HUDEP-2 (cell line): ENCODE results near the gene NDUFAF5.

Source experiments
- DNase-seq, 76 experiments: peaks; one replicate each; lab custom pipeline; 2025; ENCODE audit not compliant: unreplicated experiment in 76 of 76; lab: John Stamatoyannopoulos, UW

The NDUFAF5 gene

GRCh38 chr20:13819885-13820645 is 35.2 kb downstream of the NDUFAF5 start:
- DNase-seq = peak in 21 of 76 experiments; percentile 1 to 52 (median 12)

- DNase-seq = no peak
Observed at GRCh38 chr20:13821876-13822275, 37.0 kb downstream of the NDUFAF5 start.

GRCh38 chr20:13822459-13822858 is 37.6 kb downstream of the NDUFAF5 start:
- no peak for DNase-seq

GRCh38 chr20:13824459-13824858 is 39.6 kb downstream of the NDUFAF5 start:
- DNase-seq = no peak

GRCh38 chr20:13825465-13825864 is 40.6 kb downstream of the NDUFAF5 start:
- no peak for DNase-seq

- DNase-seq = no peak
Observed at GRCh38 chr20:13831476-13831875, 46.6 kb downstream of the NDUFAF5 start.

- no peak for DNase-seq
Observed at GRCh38 chr20:13838664-13839063, 53.8 kb downstream of the NDUFAF5 start.

- no peak for DNase-seq
Observed at GRCh38 chr20:13839421-13840092, 54.7 kb downstream of the NDUFAF5 start.

GRCh38 chr20:13840093-13840465 is 55.3 kb downstream of the NDUFAF5 start:
- no peak for DNase-seq

- DNase-seq = no peak
Observed at GRCh38 chr20:13841206-13841605, 56.4 kb downstream of the NDUFAF5 start.

- no peak for DNase-seq
Observed at GRCh38 chr20:13844296-13844695, 59.5 kb downstream of the NDUFAF5 start.

- no peak for DNase-seq
Observed at GRCh38 chr20:13851279-13851678, 66.5 kb downstream of the NDUFAF5 start.

- DNase-seq = no peak
Observed at GRCh38 chr20:13852306-13852705, 67.5 kb downstream of the NDUFAF5 start.

- no peak for DNase-seq
Observed at GRCh38 chr20:13855613-13856012, 70.8 kb downstream of the NDUFAF5 start.

GRCh38 chr20:13856354-13856753 is 71.5 kb downstream of the NDUFAF5 start:
- DNase-seq = no peak

- DNase-seq = no peak
Observed at GRCh38 chr20:13857304-13857703, 72.5 kb downstream of the NDUFAF5 start.

- no peak for DNase-seq
Observed at GRCh38 chr20:13857961-13858360, 73.1 kb downstream of the NDUFAF5 start.

GRCh38 chr20:13858439-13858838 is 73.6 kb downstream of the NDUFAF5 start:
- no peak for DNase-seq

- DNase-seq = no peak
Observed at GRCh38 chr20:13858871-13859270, 74.0 kb downstream of the NDUFAF5 start.

GRCh38 chr20:13862245-13862644 is 77.4 kb downstream of the NDUFAF5 start:
- no peak for DNase-seq

- no peak for DNase-seq
Observed at GRCh38 chr20:13863244-13863643, 78.4 kb downstream of the NDUFAF5 start.

GRCh38 chr20:13865156-13865555 is 80.3 kb downstream of the NDUFAF5 start:
- DNase-seq = no peak
